ENCODE results near the gene ACVR2B. TPM values are rescaled to one million over a fixed set of nuclear protein-coding genes. Genes with fewer than 3 reads are reported as not detected.
"Not testable (repeated sequence)": the region's sequence is repeated elsewhere in the genome, so short reads cannot be mapped to it uniquely, and the experiment has no call there.

ACVR2B gene
- total and polyA plus RNA-seq, 2 donors (not counting 1 experiment from before 2014, with no cell fraction given), result 0.18 to 4.2 TPM

- no peaks in the 10 kb centered on the region for H3K4me1 Mint-ChIP-seq
- DNase-seq (no peak), ATAC-seq (ENCODE audit: low read depth) (no peak)
- H2AFZ ChIP-seq (ENCODE audit: insufficient read depth, low read depth, low read length, poor library complexity, severe bottlenecking), result no peak overlapping the region
- no peak overlapping the region for H3K4me3 ChIP-seq (ENCODE audit: control extremely low read depth in 1 of 5, extremely low read depth in 1 of 5, insufficient read depth in 1 of 5, low read depth in 2 of 5, low read length in 4 of 5)
- CTCF ChIA-PET, result interaction anchor here (0.6 kb wide), 1 partner anchor 49 kb away, joined by 4 read pairs; no protein-coding TSS in a partner anchor
- no peaks in the 10 kb centered on the region for H3K79me2 ChIP-seq (ENCODE audit: control insufficient read depth, insufficient read depth, low read length)
- no peaks in the 10 kb centered on the region for H3K36me3 ChIP-seq (replicated peaks in 1 of 2; ENCODE audit: control extremely low read depth in 1 of 2, control insufficient read depth in 1 of 2, extremely low read depth in 1 of 2, insufficient read depth in 2 of 2, low read length in 1 of 2)
- WGBS (ENCODE audit: insufficient coverage), result no CpG with 5 or more reads among the region's 1 CpG
- H3K27ac ChIP-seq (ENCODE audit: low read length in 2 of 2), result no peak overlapping the region
- POLR2A ChIA-PET, result no interaction called here
- no peak overlapping the region for H3K9ac ChIP-seq (ENCODE audit: low read length)
- H3K27me3 ChIP-seq (replicated peaks in 1 of 4; ENCODE audit: control extremely low read depth in 1 of 4, control insufficient read depth in 3 of 4, insufficient read depth in 4 of 4, low read length in 3 of 4), result peaks cover 0 to 5% (median 0%) of the 10 kb centered on the region in 4 experiments
- TF ChIP-seq EZH2 (IDR thresholded peaks at IDR 0.05; ENCODE audit: borderline replicate concordance, insufficient read depth, low read depth, low read length, poor library complexity, severe bottlenecking) (no peak), CTCF (IDR thresholded peaks at IDR 0.05) (no peak)
- H3K27ac Mint-ChIP-seq, result no peak overlapping the region
- no peak overlapping the region for H3K4me2 ChIP-seq (replicated peaks; ENCODE audit: low read depth, low read length, poor library complexity, severe bottlenecking)
- no peaks in the 10 kb centered on the region for H4K20me1 ChIP-seq (ENCODE audit: control insufficient read depth, insufficient read depth, low read length, poor library complexity, severe bottlenecking)
- intact Hi-C loops (cut with micrococcal nuclease), result no loop called here
- no peaks in the 10 kb centered on the region for H3K4me1 ChIP-seq (ENCODE audit: control insufficient read depth in 2 of 2, insufficient read depth in 2 of 2, low read length in 2 of 2)
- no peaks in the 10 kb centered on the region for H3K9me3 ChIP-seq (ENCODE audit: control extremely low read depth in 1 of 3, control insufficient read depth in 2 of 3, insufficient read depth in 1 of 3, low read length in 2 of 3)
- H3K27me3 Mint-ChIP-seq, result no peaks in the 10 kb centered on the region
- no peaks in the 10 kb centered on the region for H3K9me3 Mint-ChIP-seq (ENCODE audit: insufficient read depth)
- no peak overlapping the region for H3K4me3 Mint-ChIP-seq
Measured at GRCh38 chr3:38411591-38411990, 42.1 kb upstream of the ACVR2B start.

GRCh38 chr3:38420758-38421157, 32.9 kb upstream of the ACVR2B start:
- H2AFZ ChIP-seq (ENCODE audit: insufficient read depth, low read depth, low read length, poor library complexity, severe bottlenecking); H3K36me3 ChIP-seq (replicated peaks in 1 of 2; ENCODE audit: control extremely low read depth in 1 of 2, control insufficient read depth in 1 of 2, extremely low read depth in 1 of 2, insufficient read depth in 2 of 2, low read length in 1 of 2); H3K27ac ChIP-seq (ENCODE audit: low read length in 2 of 2); H3K4me3 ChIP-seq (ENCODE audit: control extremely low read depth in 1 of 5, extremely low read depth in 1 of 5, insufficient read depth in 1 of 5, low read depth in 2 of 5, low read length in 4 of 5); H4K20me1 ChIP-seq (ENCODE audit: control insufficient read depth, insufficient read depth, low read length, poor library complexity, severe bottlenecking); H3K9ac ChIP-seq (ENCODE audit: low read length); CTCF ChIA-PET; H3K9me3 Mint-ChIP-seq (ENCODE audit: insufficient read depth); POLR2A ChIA-PET; H3K27me3 Mint-ChIP-seq; ATAC-seq (ENCODE audit: low read depth); H3K4me2 ChIP-seq (replicated peaks; ENCODE audit: low read depth, low read length, poor library complexity, severe bottlenecking); DNase-seq; H3K27ac Mint-ChIP-seq; H3K9me3 ChIP-seq (ENCODE audit: control extremely low read depth in 1 of 3, control insufficient read depth in 2 of 3, insufficient read depth in 1 of 3, low read length in 2 of 3); H3K4me1 Mint-ChIP-seq; H3K4me3 Mint-ChIP-seq; H3K4me1 ChIP-seq (ENCODE audit: control insufficient read depth in 2 of 2, insufficient read depth in 2 of 2, low read length in 2 of 2); H3K79me2 ChIP-seq (ENCODE audit: control insufficient read depth, insufficient read depth, low read length); H3K27me3 ChIP-seq (replicated peaks in 1 of 4; ENCODE audit: control extremely low read depth in 1 of 4, control insufficient read depth in 3 of 4, insufficient read depth in 4 of 4, low read length in 3 of 4); intact Hi-C loops (cut with micrococcal nuclease): not testable (repeated sequence)
- 71% methylated on average over 1 of the region's 5 CpGs for WGBS (ENCODE audit: insufficient coverage)
